NCI-H2196 (cell line): ENCODE measurements around the gene TEX54.
"Not testable (repeated sequence)": the region's sequence is repeated elsewhere in the genome, so short reads cannot be mapped to it uniquely, and the experiment has no call there.

Experiments
- DNase-seq: peaks from one replicate; lab custom pipeline; 2025; ENCODE audit not compliant: unreplicated experiment; lab: John Stamatoyannopoulos, UW

The TEX54 gene

DNA sequence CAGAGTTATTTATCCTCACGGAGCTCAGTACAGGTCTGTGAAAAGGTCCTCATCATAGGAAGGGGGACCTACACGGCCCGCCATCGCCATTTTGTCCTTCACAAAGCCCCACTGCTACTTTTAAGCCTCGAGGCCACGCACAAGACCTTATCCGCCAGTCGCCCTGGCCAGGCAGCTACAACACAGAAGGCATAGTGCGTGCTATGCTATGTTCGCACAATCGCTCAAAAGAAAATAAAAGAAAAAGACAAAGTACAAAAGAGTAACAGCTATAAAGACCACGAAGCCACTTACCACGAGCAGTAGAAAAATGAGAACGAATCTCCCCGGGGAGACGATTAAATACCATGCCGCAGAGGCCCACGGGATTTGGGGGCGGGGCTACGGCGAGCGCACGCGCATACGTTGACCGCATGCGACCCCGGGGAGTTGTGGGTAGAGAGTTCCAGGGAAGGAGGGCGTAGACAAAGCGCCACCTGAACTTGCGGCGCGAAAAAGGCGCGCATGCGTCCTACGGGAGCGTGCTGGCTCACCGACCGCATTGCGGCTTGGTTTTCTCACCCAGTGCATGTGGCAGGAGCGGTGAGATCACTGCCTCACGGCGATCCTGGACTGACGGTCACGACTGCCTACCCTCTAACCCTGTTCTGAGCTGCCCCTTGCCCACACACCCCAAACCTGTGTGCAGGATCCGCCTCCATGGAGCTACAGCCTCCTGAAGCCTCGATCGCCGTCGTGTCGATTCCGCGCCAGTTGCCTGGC is 23.1 kb upstream of the TEX54 start:
- peak; percentile 98 for DNase-seq

DNA sequence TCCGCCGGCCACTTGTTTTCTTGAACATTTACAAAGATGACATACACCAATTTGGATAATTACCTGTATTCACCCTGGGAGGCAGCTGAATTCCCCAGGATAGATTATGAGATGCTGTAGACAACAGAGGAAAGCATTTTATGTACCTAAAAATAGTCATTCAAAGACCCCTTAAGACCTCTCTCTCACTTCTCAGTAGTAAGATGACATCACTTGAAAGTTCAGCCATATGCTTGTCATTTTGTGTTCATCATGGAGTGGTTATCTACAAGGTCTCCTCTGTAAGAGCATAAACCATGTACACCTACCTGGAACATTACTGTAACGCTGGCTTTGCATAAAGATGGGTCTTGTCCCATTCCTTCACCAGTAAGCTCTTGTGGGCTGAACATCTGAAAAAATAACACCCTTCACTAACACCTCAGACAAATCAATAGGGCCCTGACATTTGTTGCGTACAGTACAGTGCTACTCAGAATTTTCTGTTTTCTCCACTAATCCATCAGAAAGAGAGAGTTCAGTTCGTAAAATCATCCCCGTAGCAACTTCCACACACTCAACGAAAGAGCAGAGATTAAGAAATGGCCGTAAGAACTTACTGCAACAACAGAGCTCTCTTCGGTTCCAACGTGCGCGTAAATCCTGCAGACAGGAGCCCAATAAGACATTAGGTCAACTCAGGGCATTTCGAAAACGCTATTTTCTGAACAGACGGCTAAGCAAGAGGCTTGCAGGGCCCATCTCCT is 22.4 kb upstream of the TEX54 start:
- DNase-seq = no peak

DNA sequence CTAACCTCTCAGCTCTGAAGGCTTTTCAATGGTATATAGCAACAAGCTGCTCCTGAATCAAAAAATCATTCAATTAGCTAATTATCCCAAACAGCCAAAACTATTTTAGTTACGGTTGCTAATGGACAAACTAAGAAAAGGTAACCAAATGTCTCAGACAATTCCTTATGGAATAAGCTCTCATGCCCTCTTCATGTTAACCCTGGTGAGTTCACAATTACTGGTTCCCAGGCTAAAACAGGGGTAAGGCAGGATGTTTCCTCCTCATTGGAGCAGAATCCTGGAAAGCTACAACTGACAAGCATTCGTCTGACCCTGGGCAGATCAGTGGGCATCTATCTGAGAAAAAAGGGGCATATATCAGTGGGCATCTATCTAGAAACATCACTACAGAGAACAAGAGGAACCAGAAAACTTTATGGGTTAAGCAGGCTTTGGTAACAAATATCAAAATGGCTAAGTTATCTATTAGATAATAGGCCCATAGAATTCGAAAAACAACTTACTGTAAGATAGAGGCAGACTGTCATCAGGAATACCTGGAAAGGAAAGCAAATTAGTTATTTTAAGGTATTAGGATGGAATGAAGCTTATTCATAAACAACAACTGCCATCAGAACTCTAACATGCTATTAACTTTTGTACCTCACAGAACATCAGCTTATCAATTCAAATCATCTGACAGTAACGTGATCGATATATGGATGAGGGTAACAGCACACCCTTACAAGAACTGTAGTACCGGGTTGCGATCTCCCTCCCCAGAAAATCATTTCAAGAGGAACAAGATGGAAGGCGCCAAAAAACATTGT is 21.6 kb upstream of the TEX54 start:
- DNase-seq = no peak

DNA sequence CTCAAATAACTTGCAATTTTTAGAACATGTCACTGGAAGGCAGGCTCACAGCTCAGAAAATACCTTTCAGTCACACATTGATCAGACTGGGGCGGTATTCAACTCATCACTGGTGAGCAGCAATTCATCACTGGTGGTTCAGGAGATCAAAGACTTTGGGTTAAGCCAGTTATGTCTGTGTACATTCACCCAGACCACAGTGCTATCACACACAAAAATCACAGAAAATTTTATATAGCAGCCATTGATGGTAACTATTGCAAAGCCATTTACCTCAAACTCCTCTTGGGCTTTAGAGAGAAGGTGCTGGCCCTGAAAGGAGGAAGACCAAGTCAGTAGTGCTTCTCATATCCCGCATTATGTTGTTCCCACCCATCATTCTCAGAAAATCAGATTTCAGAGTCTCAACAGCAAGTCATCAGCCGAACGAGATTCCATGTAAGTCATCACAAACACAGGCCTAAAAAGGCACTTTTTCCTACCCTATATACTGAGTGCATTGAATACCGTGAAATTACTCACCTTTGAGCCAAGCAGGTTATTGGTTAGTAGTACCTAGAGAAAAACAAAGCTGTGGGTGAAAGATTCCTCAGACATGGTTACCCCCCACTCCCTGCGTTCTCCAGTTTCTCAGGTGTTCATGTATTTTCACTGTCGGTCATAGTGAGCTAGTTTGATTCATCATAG is 20.8 kb upstream of the TEX54 start:
- DNase-seq = no peak

GRCh38 chr11:62852523-62853188 is 20.0 kb upstream of the TEX54 start:
- no peak for DNase-seq

- no peak for DNase-seq
Observed at GRCh38 chr11:62851807-62852522, 19.3 kb upstream of the TEX54 start.

DNA sequence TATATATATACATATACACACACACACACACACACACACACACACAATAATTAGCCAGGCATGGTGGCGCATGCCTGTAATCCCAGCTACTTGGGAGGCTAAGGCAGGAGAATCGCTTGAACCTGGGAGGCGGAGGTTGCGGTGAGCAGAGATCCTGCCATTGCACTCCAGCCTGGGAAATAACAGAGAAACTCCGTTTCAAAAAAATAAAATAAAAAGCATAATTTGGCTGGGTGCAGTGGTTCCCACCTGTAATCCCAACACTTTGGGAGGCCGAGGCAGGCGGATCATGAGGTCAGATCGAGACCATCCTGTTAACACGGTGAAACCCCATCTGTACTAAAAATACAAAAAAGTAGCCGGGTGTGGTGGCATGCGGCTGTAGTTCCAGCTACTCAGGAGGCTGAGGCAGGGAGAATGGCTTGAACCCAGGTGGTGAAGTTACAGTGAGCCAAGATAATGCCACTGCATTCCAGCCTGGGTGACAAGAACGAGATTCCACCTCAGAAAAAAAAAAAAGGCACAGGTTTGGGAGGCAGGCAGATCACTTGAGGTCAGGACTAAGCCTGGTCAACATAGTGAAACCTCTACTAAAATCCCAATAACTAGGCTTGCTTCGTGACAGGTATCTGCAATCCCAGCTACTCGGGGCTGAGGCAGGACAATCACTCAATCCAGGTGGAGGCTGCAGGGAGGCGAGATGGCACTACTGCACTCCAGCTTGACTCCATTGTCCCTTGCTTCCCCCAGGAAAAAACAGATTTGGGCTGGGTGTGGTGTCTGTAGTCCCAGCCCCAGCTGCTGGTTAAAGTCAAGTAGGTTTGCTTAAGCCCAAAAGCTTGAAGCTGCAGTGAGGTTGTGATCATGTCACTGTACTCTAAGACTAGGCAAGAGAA is 18.5 kb upstream of the TEX54 start:
- DNase-seq = no peak

DNA sequence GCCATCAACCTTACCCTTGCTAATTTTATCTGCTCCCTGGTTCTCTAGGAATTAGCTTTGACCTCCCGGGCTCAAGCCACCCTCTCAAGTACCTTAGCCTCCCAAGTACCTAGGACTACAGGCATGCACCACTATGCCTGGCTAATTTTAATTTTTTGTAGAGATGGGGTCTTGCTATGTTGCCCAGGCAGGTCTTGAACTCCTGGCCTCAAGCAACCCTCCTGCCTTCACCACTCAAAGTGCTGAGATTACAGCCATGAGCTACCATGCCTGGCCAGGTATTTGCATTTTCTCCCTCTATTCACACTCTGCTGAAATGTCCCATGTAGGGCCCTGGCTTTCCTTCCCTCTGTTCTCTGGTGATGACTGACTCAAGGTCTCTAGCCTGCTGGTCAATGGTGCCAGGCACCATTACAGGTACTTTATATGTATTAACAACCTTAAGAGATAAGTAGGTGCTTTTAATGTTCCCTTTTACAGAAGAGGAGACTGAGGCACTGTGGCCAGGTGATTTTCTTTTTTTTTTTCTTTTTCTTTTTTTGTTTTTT is 15.2 kb upstream of the TEX54 start:
- DNase-seq = no peak

- no peak for DNase-seq
Observed at GRCh38 chr11:62846177-62846576, 13.5 kb upstream of the TEX54 start.

GRCh38 chr11:62844154-62844553 is 11.5 kb upstream of the TEX54 start:
- DNase-seq = no peak

DNA sequence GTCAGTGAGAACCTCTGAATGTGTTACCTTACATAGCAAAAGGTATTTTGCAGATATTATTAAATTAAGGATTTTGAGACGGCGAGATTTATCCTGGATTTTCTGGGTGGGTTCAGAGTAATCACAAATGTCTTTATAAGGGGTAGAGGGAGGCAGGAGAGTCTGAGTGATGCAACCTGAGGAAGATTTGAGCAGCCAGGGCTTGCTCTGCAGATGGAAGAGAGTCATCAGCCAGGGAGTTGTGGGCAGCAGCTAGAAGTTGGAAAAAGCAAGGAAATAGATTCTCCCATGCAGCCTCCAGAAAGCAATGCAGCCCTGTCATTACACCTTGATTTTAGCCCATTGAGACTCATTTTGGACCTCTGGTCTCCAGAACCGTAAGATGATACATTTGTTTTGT is 10.8 kb upstream of the TEX54 start:
- no peak for DNase-seq

DNA sequence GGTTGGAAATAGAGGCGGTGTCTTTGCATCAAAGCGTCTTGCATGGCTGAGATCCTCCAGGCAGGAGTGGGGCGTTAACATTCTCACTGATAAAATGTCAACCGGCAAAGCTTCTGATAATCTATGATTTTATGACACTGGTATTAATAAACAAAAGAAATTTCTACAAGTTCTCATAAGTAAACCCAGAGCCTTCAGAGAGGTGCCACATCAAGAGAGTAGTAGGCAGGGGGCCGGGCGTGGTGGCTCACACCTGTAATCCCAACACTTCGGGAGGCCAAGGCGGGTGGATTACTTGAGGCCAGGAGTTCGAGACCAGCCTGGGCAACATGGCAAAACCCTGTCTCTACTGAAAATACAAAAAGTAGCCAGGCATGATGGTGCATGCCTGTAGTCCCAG is 10.2 kb upstream of the TEX54 start:
- DNase-seq = not testable (repeated sequence)

GRCh38 chr11:62842171-62842741 is 9.6 kb upstream of the TEX54 start:
- DNase-seq = no peak

GRCh38 chr11:62841361-62842170 is 8.9 kb upstream of the TEX54 start:
- DNase-seq = peak; percentile 93

DNA sequence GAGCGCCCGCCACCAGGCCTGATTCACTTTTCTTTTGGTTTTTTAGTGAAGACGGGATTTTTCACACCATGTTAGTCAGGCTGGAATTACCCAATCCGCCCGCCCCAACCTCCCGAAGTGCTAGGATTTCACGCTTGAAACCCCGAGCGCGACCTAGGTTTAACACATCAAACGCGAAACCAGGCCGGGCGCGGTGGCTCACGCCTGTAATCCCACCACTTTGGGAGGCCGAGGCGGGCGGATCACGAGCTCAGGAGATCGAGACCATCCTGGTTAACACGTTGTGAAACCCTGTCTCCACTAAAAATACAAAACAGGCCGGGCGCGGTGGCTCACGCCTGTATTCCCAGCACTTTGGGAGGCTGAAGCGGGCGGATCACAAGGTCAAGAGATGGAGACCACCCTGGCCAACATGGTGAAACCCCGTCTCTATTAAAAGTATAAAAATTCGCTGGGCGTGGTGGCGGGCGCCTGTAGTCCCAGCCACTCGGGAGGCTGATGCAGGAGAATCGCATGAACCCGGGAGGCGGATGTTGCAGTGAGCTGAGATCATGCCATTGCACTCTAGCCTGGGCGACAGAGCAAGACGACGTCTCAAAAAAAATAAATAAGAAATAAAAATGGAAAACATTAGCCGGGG is 8.2 kb upstream of the TEX54 start:
- DNase-seq = peak; percentile 59

- peak; percentile 93 for DNase-seq
Observed at GRCh38 chr11:62839050-62839945, 6.7 kb upstream of the TEX54 start, which contains the start of gene WDR74. Gene WDR74, minus strand, starts transcription at chr11:62839590. Its CDS starts 20 bp downstream, at chr11:62839570.
